Endothelial cell (in vitro differentiated cells): ENCODE results near the gene ZFP14. TPM values are rescaled to one million over a fixed set of nuclear protein-coding genes. Genes with fewer than 3 reads are reported as not detected.

ENCODE experiments used
- DNase-seq: peaks from one replicate; pipeline ENCODE4 v3.0.0; 2021; ENCODE audit warnings: low spot score
- H3K27ac Mint-ChIP-seq: one replicate; pipeline ENCODE4 v1.8.0; 2021; ENCODE audit warnings: mixed read lengths, inconsistent platforms; ENCODE audit not compliant: unreplicated experiment
- H3K27me3 Mint-ChIP-seq: one replicate; pipeline ENCODE4 v1.8.0; 2021; ENCODE audit warnings: mild to moderate bottlenecking, moderate library complexity, mixed read lengths, inconsistent platforms; ENCODE audit not compliant: unreplicated experiment
- H3K36me3 Mint-ChIP-seq: one replicate; pipeline ENCODE4 v1.8.0; 2021; ENCODE audit warnings: mild to moderate bottlenecking, low read depth, mixed read lengths, inconsistent platforms; ENCODE audit not compliant: unreplicated experiment
- H3K4me1 Mint-ChIP-seq: one replicate; pipeline ENCODE4 v1.8.0; 2021; ENCODE audit warnings: mild to moderate bottlenecking, mixed read lengths, inconsistent platforms; ENCODE audit not compliant: unreplicated experiment
- H3K4me3 Mint-ChIP-seq: one replicate; pipeline ENCODE4 v1.8.0; 2021; ENCODE audit warnings: mild to moderate bottlenecking, mixed read lengths, inconsistent platforms; ENCODE audit not compliant: unreplicated experiment
- H3K9me3 Mint-ChIP-seq: one replicate; pipeline ENCODE4 v1.8.0; 2021; ENCODE audit warnings: mixed read lengths, inconsistent platforms; ENCODE audit not compliant: unreplicated experiment
- total RNA-seq: library from RNA; stranded (reverse); fragmentation: NEBNext Ultra II Directional; extraction: Animal tissue kit (Norgen Biotek cat#: 25700); gene quantifications from one replicate; pipeline ENCODE4 v1.2.1, GENCODE V29; 2021; ENCODE audit not compliant: unreplicated experiment
- TF ChIP-seq, protein P1 (sequence below): fragments of 200-600 bp; sonication (generic); IDR thresholded peaks from one replicate; pipeline ENCODE4 v1.5.0; 2021; ENCODE audit warnings: antibody characterized with exemption; ENCODE audit not compliant: unreplicated experiment

ZFP14 gene
- total RNA-seq, 1 donor from 2014 or later = 13.9 TPM

- DNase-seq = no peak
- Mint-ChIP-seq H3K36me3 (peaks cover 74% of the 10 kb centered on the region), H3K4me3 (peak overlapping the region; percentile 73), H3K27ac (no peak overlapping the region), H3K27me3 (no peaks in the 10 kb centered on the region), H3K4me1 (peaks cover 4% of the 10 kb centered on the region), H3K9me3 (peaks cover 10% of the 10 kb centered on the region)
- TF ChIP-seq, protein P1, sequence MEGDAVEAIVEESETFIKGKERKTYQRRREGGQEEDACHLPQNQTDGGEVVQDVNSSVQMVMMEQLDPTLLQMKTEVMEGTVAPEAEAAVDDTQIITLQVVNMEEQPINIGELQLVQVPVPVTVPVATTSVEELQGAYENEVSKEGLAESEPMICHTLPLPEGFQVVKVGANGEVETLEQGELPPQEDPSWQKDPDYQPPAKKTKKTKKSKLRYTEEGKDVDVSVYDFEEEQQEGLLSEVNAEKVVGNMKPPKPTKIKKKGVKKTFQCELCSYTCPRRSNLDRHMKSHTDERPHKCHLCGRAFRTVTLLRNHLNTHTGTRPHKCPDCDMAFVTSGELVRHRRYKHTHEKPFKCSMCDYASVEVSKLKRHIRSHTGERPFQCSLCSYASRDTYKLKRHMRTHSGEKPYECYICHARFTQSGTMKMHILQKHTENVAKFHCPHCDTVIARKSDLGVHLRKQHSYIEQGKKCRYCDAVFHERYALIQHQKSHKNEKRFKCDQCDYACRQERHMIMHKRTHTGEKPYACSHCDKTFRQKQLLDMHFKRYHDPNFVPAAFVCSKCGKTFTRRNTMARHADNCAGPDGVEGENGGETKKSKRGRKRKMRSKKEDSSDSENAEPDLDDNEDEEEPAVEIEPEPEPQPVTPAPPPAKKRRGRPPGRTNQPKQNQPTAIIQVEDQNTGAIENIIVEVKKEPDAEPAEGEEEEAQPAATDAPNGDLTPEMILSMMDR = no peak
These were observed 22.5 kb upstream of the ZFP14 start for GRCh38 chr19:36401475-36401874.

GRCh38 chr19:36398571-36398970, 19.6 kb upstream of the ZFP14 start:
- Mint-ChIP-seq H3K4me1 (no peaks in the 10 kb centered on the region), H3K9me3 (peaks cover 19% of the 10 kb centered on the region), H3K36me3 (peaks cover 70% of the 10 kb centered on the region), H3K4me3 (no peak overlapping the region), H3K27me3 (peaks cover 2% of the 10 kb centered on the region), H3K27ac (no peak overlapping the region)
- no peak for DNase-seq
- TF ChIP-seq, protein P1 = no peak

GRCh38 chr19:36392916-36393673, 14.1 kb upstream of the ZFP14 start:
- Mint-ChIP-seq H3K9me3 (peaks cover 45% of the 10 kb centered on the region), H3K4me1 (no peaks in the 10 kb centered on the region), H3K4me3 (peak overlapping the region; percentile 86), H3K27me3 (peaks cover 10% of the 10 kb centered on the region), H3K27ac (no peak overlapping the region), H3K36me3 (peaks cover 73% of the 10 kb centered on the region)
- TF ChIP-seq, protein P1 = no peak
- no peak for DNase-seq

GRCh38 chr19:36379510-36379819, 464 bp upstream of the ZFP14 start:
- Mint-ChIP-seq H3K4me1 (peaks cover 24% of the 10 kb centered on the region), H3K4me3 (peak overlapping the region; percentile 97), H3K27me3 (peaks cover 2% of the 10 kb centered on the region), H3K9me3 (no peaks in the 10 kb centered on the region), H3K36me3 (peaks cover 19% of the 10 kb centered on the region), H3K27ac (peak overlapping the region; percentile 24)
- TF ChIP-seq, protein P1 = no peak
- DNase-seq = no peak

DNA sequence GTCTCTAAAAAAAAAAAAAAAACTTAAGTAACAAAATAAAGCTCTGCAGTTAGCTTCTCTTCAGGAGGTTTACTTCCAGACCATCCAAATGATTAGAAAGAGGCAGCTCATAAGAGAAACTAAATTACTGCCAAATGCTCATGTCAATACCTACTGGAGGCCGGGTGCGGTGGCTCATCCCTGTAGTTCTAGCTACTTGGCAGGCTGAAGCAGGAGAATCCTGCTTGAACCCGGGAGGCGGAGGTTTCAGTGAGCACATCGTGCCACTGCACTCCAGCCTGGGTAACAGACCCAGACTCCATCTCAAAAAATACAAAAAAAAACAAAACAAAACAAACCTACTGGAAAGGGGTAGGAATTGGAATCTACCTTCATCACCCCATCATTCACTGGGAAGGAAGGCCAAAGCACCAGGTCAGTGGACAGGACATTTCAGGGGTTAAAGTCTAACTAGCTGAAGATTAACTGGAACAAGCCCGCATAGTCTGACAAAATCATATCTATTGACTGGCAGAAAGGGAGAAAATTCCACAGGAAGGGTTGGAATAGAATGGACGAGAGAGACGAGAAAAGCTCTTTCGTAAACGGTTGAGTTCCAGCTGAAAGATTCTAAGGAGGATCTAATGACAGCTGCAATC, 1.3 kb downstream of the ZFP14 start:
- peaks cover 21% of the 10 kb centered on the region for H3K36me3 Mint-ChIP-seq
- no peak for DNase-seq
- peaks cover 2% of the 10 kb centered on the region for H3K27me3 Mint-ChIP-seq
- H3K4me3 Mint-ChIP-seq = peak overlapping the region; percentile 97
- TF ChIP-seq, protein P1 = no peak
- peaks cover 2% of the 10 kb centered on the region for H3K9me3 Mint-ChIP-seq
- peak overlapping the region; percentile 94 for H3K27ac Mint-ChIP-seq
- H3K4me1 Mint-ChIP-seq = peaks cover 24% of the 10 kb centered on the region
